GM12878 (cell line): ENCODE data around the gene FAM81B. TPM values are rescaled to one million over a fixed set of nuclear protein-coding genes. Genes with fewer than 3 reads are reported as not detected.

Source experiments
- ATAC-seq: fragments of 200-7000 bp; cut with Tn5 transposase; 3 replicates; pipeline ENCODE4 v1.9.1; 2020; ENCODE audit warnings: mild to moderate bottlenecking, moderate library complexity
- BruUV-seq: library from RNA; stranded (reverse); fragments of 400-500 nt; replicated peaks from 2 replicates; lab custom pipeline; 2021; lab: Mats Ljungman, UMichigan
- CTCF ChIA-PET: fragments of 300-600 bp; sonication (Branson Sonifier 250); formaldehyde crosslinking; extraction: SDS; loops from one replicate; lab custom pipeline; 2021; ENCODE audit warnings: inconsistent platforms; lab: Yijun Ruan, JAX
- POLR2A ChIA-PET: fragments of 350-600 bp; formaldehyde crosslinking; extraction: SDS; loops from one replicate; lab custom pipeline; 2021; ENCODE audit warnings: inconsistent platforms; lab: Charles Lee
- RAD21 ChIA-PET: fragments of 300-600 bp; sonication (Branson Sonifier 250); formaldehyde crosslinking; loops from one replicate; lab custom pipeline; 2023; ENCODE audit warnings: antibody characterized with exemption; ENCODE audit not compliant: unreplicated experiment; lab: Charles Lee
- SMC1A ChIA-PET: fragments of 300-600 bp; sonication (Branson Sonifier 250); formaldehyde crosslinking; loops from one replicate; lab custom pipeline; 2023; ENCODE audit not compliant: unreplicated experiment, uncharacterized antibody; lab: Charles Lee
- DNase-seq: peaks from one replicate; pipeline ENCODE4 v3.0.0-alpha.2; 2011; ENCODE audit warnings: low read depth, low spot score
- FAIRE-seq: peaks from 3 replicates; lab custom pipeline; 2011; peaks lifted over from hg19 to GRCh38; lab: Jason Lieb, UNC
- H2AFZ ChIP-seq: 2 replicates; pipeline ENCODE4 v1.6.0; 2011; ENCODE audit warnings: low read depth, low read length, control low read depth; ENCODE audit not compliant: control insufficient read depth
- H3K27ac ChIP-seq: 2 replicates; pipeline ENCODE4 v1.5.1; 2011; ENCODE audit warnings: control low read depth; ENCODE audit not compliant: control insufficient read depth, insufficient read depth
- H3K27me3 ChIP-seq, 2 experiments: replicated peaks in 1 of 2; 2 replicates each; pipeline versions ENCODE4 v1.6.0 to v1.6.1; 2011; ENCODE audit warnings: low read length in 1 of 2; ENCODE audit not compliant: control insufficient read depth in 2 of 2, insufficient read depth in 2 of 2
- H3K36me3 ChIP-seq, 2 experiments: 2 replicates each; pipeline ENCODE4 v1.5.1; 2011; ENCODE audit warnings: low read length in 1 of 2; ENCODE audit not compliant: control insufficient read depth in 2 of 2, insufficient read depth in 2 of 2
- H3K4me1 ChIP-seq: 2 replicates; pipeline ENCODE4 v1.6.1; 2011; ENCODE audit warnings: mild to moderate bottlenecking, low read length, moderate library complexity, mixed read lengths; ENCODE audit not compliant: control insufficient read depth, insufficient read depth
- H3K4me2 ChIP-seq: 2 replicates; pipeline ENCODE4 v1.6.0; 2011; ENCODE audit warnings: control low read depth; ENCODE audit not compliant: control insufficient read depth, insufficient read depth
- H3K4me3 ChIP-seq: fragments of 200-600 bp; sonication (generic); 2 replicates; pipeline ENCODE4 v1.5.1; 2016
- H3K79me2 ChIP-seq: 2 replicates; pipeline ENCODE4 v1.6.0; 2011; ENCODE audit warnings: low read length; ENCODE audit not compliant: control insufficient read depth, insufficient read depth
- H3K9ac ChIP-seq: 2 replicates; pipeline ENCODE4 v1.8.0; 2011; ENCODE audit warnings: low read length, control low read depth, mixed read lengths; ENCODE audit not compliant: control insufficient read depth, insufficient read depth
- H3K9me3 ChIP-seq: replicated peaks from 3 replicates; pipeline ENCODE4 v1.5.1; 2011; ENCODE audit warnings: mild to moderate bottlenecking, low read length; ENCODE audit not compliant: control insufficient read depth, insufficient read depth
- H4K20me1 ChIP-seq: 2 replicates; pipeline ENCODE4 v1.6.0; 2011; ENCODE audit not compliant: control insufficient read depth, insufficient read depth
- ELK1 ChIP-seq: IDR thresholded peaks from 2 replicates; pipeline ENCODE4 v1.6.1; 2012; ENCODE audit warnings: low read depth, low read length, improper control_type of control experiment
- PBX3 ChIP-seq: IDR thresholded peaks from 2 replicates; pipeline ENCODE4 v1.6.1; 2011; ENCODE audit warnings: mild to moderate bottlenecking, low read depth, low read length, moderate library complexity; ENCODE audit not compliant: insufficient replicate concordance
- SPI1 ChIP-seq: IDR thresholded peaks from 2 replicates; pipeline ENCODE4 v1.6.1; 2011; ENCODE audit warnings: low read depth, mild to moderate bottlenecking, low read length, moderate library complexity, borderline replicate concordance; ENCODE audit not compliant: insufficient read depth
- TCF3 ChIP-seq: IDR thresholded peaks from 2 replicates; pipeline ENCODE4 v1.6.1; 2012; ENCODE audit warnings: low read depth, mild to moderate bottlenecking, low read length, borderline replicate concordance; ENCODE audit not compliant: insufficient read depth
- ZZZ3 ChIP-seq: IDR thresholded peaks from 2 replicates; pipeline ENCODE4 v1.6.1; 2011; ENCODE audit warnings: low read depth; ENCODE audit not compliant: control insufficient read depth, insufficient read length
- WGBS: methylation state at CpG from one replicate; pipeline ENCODE4 v1.1.6; 2016; ENCODE audit warnings: low lambda C conversion rate; ENCODE audit not compliant: insufficient replicate concordance, insufficient coverage; ENCODE audit errors: missing lambda C conversion rate; 5-methylcytosine and 5-hydroxymethylcytosine counted together
- in situ Hi-C: fragments of 300-500 bp; cut with MboI; formaldehyde crosslinking; loops from 9 replicates; pipeline ENCODE4 v1.14.3; 2018; ENCODE audit warnings: mixed read lengths
- intact Hi-C: fragments of 100-400 bp; cut with micrococcal nuclease; formaldehyde crosslinking; loops from one replicate; pipeline ENCODE4 v1.14.2; 2022; ENCODE audit not compliant: unreplicated experiment
- polyA plus RNA-seq, 11 experiments: library from polyadenylated mRNA; depleted of rRNA in 4 of 11; unstranded in 6 of 11; stranded (reverse) in 5 of 11; fragments of >200 nt; fragmentation: Nextera tagmentation in 4 of 11; fragmentation: Illumina TruSeq in 1 of 11; extraction: Ambion mirVana in 4 of 11; extraction: Trizol in 1 of 11; gene quantifications; 1 replicate in 1 of 11; 2 replicates in 10 of 11; pipeline versions ENCODE4 v1.2.1 to v1.2.3, GENCODE V29; 2011 to 2016; ENCODE audit warnings: inconsistent platforms in 2 of 11, missing spikeins in 2 of 11, low read depth in 1 of 11
- total RNA-seq, 4 experiments: library from RNA; depleted of rRNA in 3 of 4; stranded (reverse); fragments of >200 nt in 3 of 4; fragmentation: Illumina TruSeq in 1 of 4; extraction: Trizol in 1 of 4; gene quantifications; 2 replicates each; pipeline versions ENCODE4 v1.2.1 to v1.2.3, GENCODE V29; 2013 to 2021

FAM81B gene
- total and polyA plus RNA-seq, 10 of the 15 experiments (the other 5 are each of a cell fraction or from before 2014, with no cell fraction given): not detected

GRCh38 chr5:95380103-95380628 is 11.0 kb upstream of the FAM81B start (continued):
- TF ChIP-seq ELK1: no peak
- TF ChIP-seq SPI1: no peak
- TF ChIP-seq TCF3: no peak

- H3K36me3 ChIP-seq: no peaks in the 10 kb centered on the region
- ChIA-PET CTCF (no interaction called here), SMC1A (interaction anchor here (1.0 kb wide), 1 partner anchor 11 kb away, joined by 3 read pairs; no protein-coding TSS in a partner anchor), RAD21 (no interaction called here), POLR2A (no interaction called here)
- in situ Hi-C loops (no loop called here), intact Hi-C loops (no loop called here)
- H3K27ac ChIP-seq: no peak overlapping the region
- no TSS peak for BruUV-seq
- DNase-seq (no peak), FAIRE-seq (no peak), ATAC-seq (no peak)
- H3K4me1 ChIP-seq: no peaks in the 10 kb centered on the region
- H3K27me3 ChIP-seq: no peaks in the 10 kb centered on the region
- no peaks in the 10 kb centered on the region for H4K20me1 ChIP-seq
- WGBS: 19% methylated on average over 4 of the region's 4 CpGs
- no peak overlapping the region for H2AFZ ChIP-seq
- H3K4me2 ChIP-seq: no peak overlapping the region
- no peaks in the 10 kb centered on the region for H3K9me3 ChIP-seq
- H3K79me2 ChIP-seq: no peaks in the 10 kb centered on the region
- H3K9ac ChIP-seq: no peak overlapping the region
- TF ChIP-seq PBX3: no peak
- TF ChIP-seq ZZZ3: no peak
- H3K4me3 ChIP-seq: no peak overlapping the region
These were observed 8.4 kb upstream of the FAM81B start for GRCh38 chr5:95382801-95383200.
